ENCODE results near the gene ANXA2R. TPM values are rescaled to one million over a fixed set of nuclear protein-coding genes. Genes with fewer than 3 reads are reported as not detected.

Gene ANXA2R
- total and polyA plus RNA-seq, 2 of the 13 experiments (the other 11 are each of a cell fraction or from before 2014, with no cell fraction given) = 0.95 to 1.3 TPM

GRCh38 chr5:43040287-43041098, at the start of gene ANXA2R (continued):
- TF ChIP-seq, protein P1, sequence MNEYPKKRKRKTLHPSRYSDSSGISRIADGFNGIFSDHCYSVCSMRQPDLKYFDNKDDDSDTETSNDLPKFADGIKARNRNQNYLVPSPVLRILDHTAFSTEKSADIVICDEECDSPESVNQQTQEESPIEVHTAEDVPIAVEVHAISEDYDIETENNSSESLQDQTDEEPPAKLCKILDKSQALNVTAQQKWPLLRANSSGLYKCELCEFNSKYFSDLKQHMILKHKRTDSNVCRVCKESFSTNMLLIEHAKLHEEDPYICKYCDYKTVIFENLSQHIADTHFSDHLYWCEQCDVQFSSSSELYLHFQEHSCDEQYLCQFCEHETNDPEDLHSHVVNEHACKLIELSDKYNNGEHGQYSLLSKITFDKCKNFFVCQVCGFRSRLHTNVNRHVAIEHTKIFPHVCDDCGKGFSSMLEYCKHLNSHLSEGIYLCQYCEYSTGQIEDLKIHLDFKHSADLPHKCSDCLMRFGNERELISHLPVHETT (CRISPR knock-in tag; conservative IDR thresholded peaks at IDR 0.05) = no peak
- TF ChIP-seq BORCS8-MEF2B (CRISPR knock-in tag; IDR thresholded peaks at IDR 0.05) (no peak), GABPB1 (CRISPR knock-in tag; IDR thresholded peaks at IDR 0.05) (no peak; the same call in 1 of the 2 replicates), EEA1 (CRISPR knock-in tag; IDR thresholded peaks at IDR 0.05; ENCODE audit: borderline replicate concordance) (no peak), HNRNPUL1 (IDR thresholded peaks at IDR 0.05; ENCODE audit: low read depth, low read length) (no peak), REXO4 (CRISPR knock-in tag; IDR thresholded peaks at IDR 0.05; ENCODE audit: borderline replicate concordance) (no peak), PBX2 (CRISPR knock-in tag; IDR thresholded peaks at IDR 0.05) (no peak), SALL1 (CRISPR knock-in tag; IDR thresholded peaks at IDR 0.05) (0 out of 2 replicates have a peak, but pooled peaks have one; percentile 21), YEATS2 (CRISPR knock-in tag; IDR thresholded peaks at IDR 0.05; ENCODE audit: borderline replicate concordance) (peak; percentile 67; the same call in 1 of the 2 replicates), ZBTB3 (CRISPR knock-in tag; IDR thresholded peaks at IDR 0.05; ENCODE audit: borderline replicate concordance, low read depth) (no peak), ZNF468 (CRISPR knock-in tag; IDR thresholded peaks at IDR 0.05) (no peak), ELK4 (CRISPR knock-in tag; IDR thresholded peaks at IDR 0.05; ENCODE audit: borderline replicate concordance) (no peak), ZNF354B (CRISPR knock-in tag; IDR thresholded peaks at IDR 0.05) (no peak)
- TF ChIP-seq, protein P2, sequence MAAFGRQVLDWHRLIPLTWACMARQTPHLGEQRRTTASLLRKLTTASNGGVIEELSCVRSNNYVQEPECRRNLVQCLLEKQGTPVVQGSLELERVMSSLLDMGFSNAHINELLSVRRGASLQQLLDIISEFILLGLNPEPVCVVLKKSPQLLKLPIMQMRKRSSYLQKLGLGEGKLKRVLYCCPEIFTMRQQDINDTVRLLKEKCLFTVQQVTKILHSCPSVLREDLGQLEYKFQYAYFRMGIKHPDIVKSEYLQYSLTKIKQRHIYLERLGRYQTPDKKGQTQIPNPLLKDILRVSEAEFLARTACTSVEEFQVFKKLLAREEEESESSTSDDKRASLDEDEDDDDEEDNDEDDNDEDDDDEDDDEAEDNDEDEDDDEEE (CRISPR knock-in tag; IDR thresholded peaks at IDR 0.05) = no peak; the same call in 1 of the 2 replicates
- TF ChIP-seq, protein P3, sequence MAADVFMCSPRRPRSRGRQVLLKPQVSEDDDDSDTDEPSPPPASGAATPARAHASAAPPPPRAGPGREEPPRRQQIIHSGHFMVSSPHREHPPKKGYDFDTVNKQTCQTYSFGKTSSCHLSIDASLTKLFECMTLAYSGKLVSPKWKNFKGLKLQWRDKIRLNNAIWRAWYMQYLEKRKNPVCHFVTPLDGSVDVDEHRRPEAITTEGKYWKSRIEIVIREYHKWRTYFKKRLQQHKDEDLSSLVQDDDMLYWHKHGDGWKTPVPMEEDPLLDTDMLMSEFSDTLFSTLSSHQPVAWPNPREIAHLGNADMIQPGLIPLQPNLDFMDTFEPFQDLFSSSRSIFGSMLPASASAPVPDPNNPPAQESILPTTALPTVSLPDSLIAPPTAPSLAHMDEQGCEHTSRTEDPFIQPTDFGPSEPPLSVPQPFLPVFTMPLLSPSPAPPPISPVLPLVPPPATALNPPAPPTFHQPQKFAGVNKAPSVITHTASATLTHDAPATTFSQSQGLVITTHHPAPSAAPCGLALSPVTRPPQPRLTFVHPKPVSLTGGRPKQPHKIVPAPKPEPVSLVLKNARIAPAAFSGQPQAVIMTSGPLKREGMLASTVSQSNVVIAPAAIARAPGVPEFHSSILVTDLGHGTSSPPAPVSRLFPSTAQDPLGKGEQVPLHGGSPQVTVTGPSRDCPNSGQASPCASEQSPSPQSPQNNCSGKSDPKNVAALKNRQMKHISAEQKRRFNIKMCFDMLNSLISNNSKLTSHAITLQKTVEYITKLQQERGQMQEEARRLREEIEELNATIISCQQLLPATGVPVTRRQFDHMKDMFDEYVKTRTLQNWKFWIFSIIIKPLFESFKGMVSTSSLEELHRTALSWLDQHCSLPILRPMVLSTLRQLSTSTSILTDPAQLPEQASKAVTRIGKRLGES (CRISPR knock-in tag; IDR thresholded peaks at IDR 0.05; ENCODE audit: borderline replicate concordance) = no peak
